Nephron progenitor cell (in vitro differentiated cells): ENCODE results near the gene SVOPL.

ENCODE experiments used
- DNase-seq: peaks from one replicate; pipeline ENCODE4 v3.0.0; 2021
- H3K27ac Mint-ChIP-seq: 2 replicates; pipeline ENCODE4 v1.8.0; 2021; ENCODE audit warnings: mild to moderate bottlenecking, moderate library complexity, mixed read lengths
- H3K27me3 Mint-ChIP-seq: 2 replicates; pipeline ENCODE4 v1.8.0; 2021; ENCODE audit warnings: mild to moderate bottlenecking, low read depth, mixed read lengths; ENCODE audit not compliant: poor library complexity
- H3K36me3 Mint-ChIP-seq: 2 replicates; pipeline ENCODE4 v1.8.0; 2021; ENCODE audit warnings: low read depth, mixed read lengths
- H3K4me1 Mint-ChIP-seq: 2 replicates; pipeline ENCODE4 v1.8.0; 2021; ENCODE audit warnings: mixed read lengths
- H3K4me3 Mint-ChIP-seq: 2 replicates; pipeline ENCODE4 v1.8.0; 2021; ENCODE audit warnings: mild to moderate bottlenecking, moderate library complexity, mixed read lengths
- H3K9me3 Mint-ChIP-seq: 2 replicates; pipeline ENCODE4 v1.8.0; 2021; ENCODE audit warnings: mild to moderate bottlenecking, moderate library complexity, mixed read lengths
- TF ChIP-seq, protein P1 (sequence below): fragments of 200-600 bp; sonication (generic); IDR thresholded peaks from 2 replicates; pipeline ENCODE4 v1.5.0; 2021; ENCODE audit warnings: antibody characterized with exemption

SVOPL gene

GRCh38 chr7:138667535-138668228 is 33.5 kb downstream of the SVOPL start:
- TF ChIP-seq, protein P1, sequence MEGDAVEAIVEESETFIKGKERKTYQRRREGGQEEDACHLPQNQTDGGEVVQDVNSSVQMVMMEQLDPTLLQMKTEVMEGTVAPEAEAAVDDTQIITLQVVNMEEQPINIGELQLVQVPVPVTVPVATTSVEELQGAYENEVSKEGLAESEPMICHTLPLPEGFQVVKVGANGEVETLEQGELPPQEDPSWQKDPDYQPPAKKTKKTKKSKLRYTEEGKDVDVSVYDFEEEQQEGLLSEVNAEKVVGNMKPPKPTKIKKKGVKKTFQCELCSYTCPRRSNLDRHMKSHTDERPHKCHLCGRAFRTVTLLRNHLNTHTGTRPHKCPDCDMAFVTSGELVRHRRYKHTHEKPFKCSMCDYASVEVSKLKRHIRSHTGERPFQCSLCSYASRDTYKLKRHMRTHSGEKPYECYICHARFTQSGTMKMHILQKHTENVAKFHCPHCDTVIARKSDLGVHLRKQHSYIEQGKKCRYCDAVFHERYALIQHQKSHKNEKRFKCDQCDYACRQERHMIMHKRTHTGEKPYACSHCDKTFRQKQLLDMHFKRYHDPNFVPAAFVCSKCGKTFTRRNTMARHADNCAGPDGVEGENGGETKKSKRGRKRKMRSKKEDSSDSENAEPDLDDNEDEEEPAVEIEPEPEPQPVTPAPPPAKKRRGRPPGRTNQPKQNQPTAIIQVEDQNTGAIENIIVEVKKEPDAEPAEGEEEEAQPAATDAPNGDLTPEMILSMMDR, result no peak
- peaks cover 51% of the 10 kb centered on the region for H3K9me3 Mint-ChIP-seq
- DNase-seq, result no peak
- peaks cover 12% of the 10 kb centered on the region for H3K27me3 Mint-ChIP-seq
- peaks cover 10% of the 10 kb centered on the region for H3K36me3 Mint-ChIP-seq
- peaks cover 55% of the 10 kb centered on the region for H3K4me1 Mint-ChIP-seq
- no peak overlapping the region for H3K4me3 Mint-ChIP-seq
- peak overlapping the region; percentile 54 for H3K27ac Mint-ChIP-seq

DNA sequence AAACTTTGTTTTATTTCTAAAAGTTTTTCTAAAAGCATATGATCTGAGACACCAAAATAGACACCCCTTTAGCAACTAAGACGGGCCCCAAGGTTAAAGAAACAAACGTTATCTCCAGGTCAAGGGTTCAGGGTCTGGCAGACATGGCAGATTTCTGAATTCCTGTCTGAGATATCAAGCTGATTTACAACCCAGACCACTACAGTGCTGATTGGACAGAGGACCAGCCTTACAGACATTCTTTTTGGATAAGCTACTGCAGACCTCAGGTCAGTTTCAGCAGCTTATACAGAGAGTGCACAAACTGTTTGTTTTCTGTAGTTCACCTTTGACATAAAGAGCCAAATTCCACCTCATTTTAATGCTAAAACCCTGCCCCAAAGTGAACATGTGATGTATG is 34.8 kb downstream of the SVOPL start:
- peaks cover 68% of the 10 kb centered on the region for H3K4me1 Mint-ChIP-seq
- peaks cover 9% of the 10 kb centered on the region for H3K27me3 Mint-ChIP-seq
- H3K36me3 Mint-ChIP-seq, result peaks cover 10% of the 10 kb centered on the region
- peaks cover 51% of the 10 kb centered on the region for H3K9me3 Mint-ChIP-seq
- DNase-seq, result no peak
- H3K4me3 Mint-ChIP-seq, result peak overlapping the region; percentile 57
- peak overlapping the region; percentile 93 for H3K27ac Mint-ChIP-seq
- TF ChIP-seq, protein P1, result no peak

DNA sequence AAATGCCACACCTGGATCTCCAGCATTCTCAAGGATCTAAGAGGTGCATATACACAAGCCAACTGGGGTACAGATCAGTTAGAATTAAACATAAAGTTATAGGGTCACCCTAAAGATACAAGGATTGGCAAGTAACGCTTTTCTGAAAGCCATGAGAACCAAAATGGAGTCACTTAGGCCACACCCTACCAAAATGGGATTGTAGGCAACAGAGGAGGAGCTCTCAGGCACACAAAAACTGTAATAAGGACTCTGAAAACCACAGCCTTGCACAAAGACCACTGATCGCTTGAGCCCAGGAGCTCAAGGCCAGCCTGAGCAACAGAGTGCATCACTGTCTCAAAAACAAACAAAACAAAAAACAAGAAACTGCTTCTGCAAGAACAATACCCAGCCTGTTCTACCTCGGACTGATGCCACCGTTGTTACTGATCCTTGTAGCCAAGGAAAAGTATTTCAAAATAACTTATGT is 35.5 kb downstream of the SVOPL start:
- TF ChIP-seq, protein P1, result no peak
- H3K4me3 Mint-ChIP-seq, result no peak overlapping the region
- no peak for DNase-seq
- H3K27ac Mint-ChIP-seq, result peak overlapping the region; percentile 93
- peaks cover 50% of the 10 kb centered on the region for H3K9me3 Mint-ChIP-seq
- peaks cover 10% of the 10 kb centered on the region for H3K36me3 Mint-ChIP-seq
- peaks cover 74% of the 10 kb centered on the region for H3K4me1 Mint-ChIP-seq
- peaks cover 9% of the 10 kb centered on the region for H3K27me3 Mint-ChIP-seq

DNA sequence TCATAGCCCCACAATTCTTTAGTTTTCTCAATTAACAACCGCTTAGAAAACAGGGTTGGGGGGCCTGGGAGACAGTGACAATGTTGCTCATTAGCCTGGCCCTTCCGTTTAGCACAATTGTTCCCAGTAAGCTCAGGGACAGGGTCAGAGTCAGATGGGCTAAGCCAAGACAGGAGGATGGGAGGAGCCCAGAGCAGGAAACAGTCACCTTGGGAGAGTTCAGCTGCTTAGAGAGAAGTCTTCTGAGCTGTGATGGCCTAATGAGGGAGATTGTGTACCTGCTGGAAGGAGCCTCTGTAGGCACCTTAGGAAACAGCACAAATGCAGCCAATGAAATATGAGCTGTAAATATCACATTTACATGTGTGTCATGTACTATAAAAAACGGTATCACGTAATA is 35.9 kb downstream of the SVOPL start:
- Mint-ChIP-seq H3K36me3 (peaks cover 10% of the 10 kb centered on the region), H3K27ac (peak overlapping the region; percentile 93), H3K9me3 (peaks cover 46% of the 10 kb centered on the region), H3K4me3 (peak overlapping the region; percentile 75), H3K27me3 (peaks cover 9% of the 10 kb centered on the region), H3K4me1 (peaks cover 79% of the 10 kb centered on the region)
- DNase-seq, result no peak
- TF ChIP-seq, protein P1, result no peak

DNA sequence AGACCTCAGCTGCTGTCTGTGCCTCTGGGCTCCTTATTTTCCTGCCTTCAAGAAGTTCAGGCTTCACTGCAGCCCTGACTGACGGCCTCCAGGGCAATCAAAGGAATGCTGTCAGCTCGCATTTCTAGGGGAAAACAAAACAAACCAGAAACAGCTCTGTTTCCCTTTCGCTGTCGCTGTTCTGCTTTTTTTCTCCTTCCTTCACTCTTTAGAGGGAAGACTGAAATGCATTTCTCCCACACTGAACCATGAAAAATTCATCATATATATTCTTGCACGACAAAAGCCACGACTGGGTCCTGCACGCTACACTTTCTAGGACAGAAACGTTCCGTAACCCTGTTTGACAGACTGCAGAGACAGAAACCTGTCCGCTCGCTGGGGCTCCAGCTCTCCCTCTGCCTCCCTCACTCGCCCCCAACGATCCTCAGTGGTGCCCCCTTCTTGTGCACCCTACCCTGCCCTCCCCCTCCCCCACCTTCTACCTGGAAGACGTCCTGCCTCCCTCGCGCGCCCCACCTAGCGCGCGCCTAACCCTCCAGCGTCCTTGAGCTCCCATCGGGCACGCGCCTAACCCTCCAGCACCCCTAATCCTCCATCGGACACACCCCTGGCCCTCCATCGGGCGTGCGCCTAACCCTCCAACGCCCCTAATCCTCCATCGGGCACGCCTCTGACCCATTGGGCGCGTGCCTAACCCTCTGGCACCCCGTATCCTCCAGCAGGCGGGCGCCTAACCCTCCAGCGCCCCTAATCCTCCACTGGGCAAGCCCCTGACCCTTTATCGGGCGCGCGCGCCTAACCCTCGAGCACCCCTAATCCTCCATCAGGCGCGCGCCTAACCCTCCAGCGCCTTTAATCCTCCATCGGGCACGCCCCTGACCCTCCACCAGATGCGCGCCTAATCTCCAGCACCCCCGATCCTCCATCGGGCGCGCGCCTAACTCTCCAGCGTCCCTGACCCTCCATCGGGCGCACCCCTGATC is 37.1 kb downstream of the SVOPL start:
- peak; percentile 52 for DNase-seq
- H3K27ac Mint-ChIP-seq, result peak overlapping the region; percentile 93
- TF ChIP-seq, protein P1, result no peak
- H3K9me3 Mint-ChIP-seq, result peaks cover 41% of the 10 kb centered on the region
- peak overlapping the region; percentile 88 for H3K4me3 Mint-ChIP-seq
- H3K4me1 Mint-ChIP-seq, result peaks cover 83% of the 10 kb centered on the region
- H3K36me3 Mint-ChIP-seq, result peaks cover 10% of the 10 kb centered on the region
- peaks cover 9% of the 10 kb centered on the region for H3K27me3 Mint-ChIP-seq
